ENCODE measurements around the gene DNPH1. TPM values are rescaled to one million over a fixed set of nuclear protein-coding genes. Genes with fewer than 3 reads are reported as not detected.
A peak's percentile ranks its signal among the peaks of the same experiment; 100 is the strongest.

DNPH1 gene
- total and polyA plus RNA-seq, 9 of the 15 experiments (the other 6 are each of a cell fraction or from before 2014, with no cell fraction given) = 7.3 to 300 (median 68.7) TPM

- TF ChIP-seq REST (IDR thresholded peaks at IDR 0.05; ENCODE audit: borderline replicate concordance) = peak; percentile 91
- TF ChIP-seq REST (CRISPR knock-in tag; IDR thresholded peaks at IDR 0.05; ENCODE audit: low read depth) = peak; percentile 40; the same call in 1 of the 2 replicates
- peak; percentile 86; the same call in 1 of the 2 replicates for TF ChIP-seq IRF2 (CRISPR knock-in tag; IDR thresholded peaks at IDR 0.05)
- TF ChIP-seq KAT7 (CRISPR knock-in tag; IDR thresholded peaks at IDR 0.05; ENCODE audit: borderline replicate concordance) = peak; percentile 98
- peak; percentile 99 for TF ChIP-seq U2AF1 (optimal IDR thresholded peaks at IDR 0.05; ENCODE audit: low read depth, low read length)
- TF ChIP-seq POLR2H (tag; IDR thresholded peaks at IDR 0.05; ENCODE audit: low read depth) = 0 out of 2 replicates have a peak, but pooled peaks have one; percentile 8
- TF ChIP-seq PML (IDR thresholded peaks at IDR 0.05; ENCODE audit: low read length) = peak; percentile 32; the same call in 1 of the 2 replicates
- TF ChIP-seq MNT (conservative IDR thresholded peaks at IDR 0.05) = peak in 1 of 2 experiments; percentile 88; a peak in 3 of 4 replicates
- peak; percentile 94 for TF ChIP-seq ZNF263 (CRISPR knock-in tag; IDR thresholded peaks at IDR 0.05; ENCODE audit: borderline replicate concordance)
- 0 out of 2 replicates have a peak, but pooled peaks have one; percentile 22 for TF ChIP-seq SREBF1 (IDR thresholded peaks at IDR 0.05; ENCODE audit: borderline replicate concordance, low read depth, low read length)
- peak; percentile 61 for TF ChIP-seq CBFA2T2 (conservative IDR thresholded peaks at IDR 0.05)
- peak; percentile 87; the same call in 1 of the 2 replicates for TF ChIP-seq ZC3H4 (CRISPR knock-in tag; IDR thresholded peaks at IDR 0.05; ENCODE audit: borderline replicate concordance)
- TF ChIP-seq PHF8 (IDR thresholded peaks at IDR 0.05; ENCODE audit: borderline replicate concordance, low read length) = peak; percentile 95
- TF ChIP-seq RUNX1 (IDR thresholded peaks at IDR 0.05; ENCODE audit: low read depth) = 0 out of 2 replicates have a peak, but pooled peaks have one; percentile 34
- TF ChIP-seq MCM3 (IDR thresholded peaks at IDR 0.05) = no peak
- TF ChIP-seq SMARCE1 (IDR thresholded peaks at IDR 0.05) = no peak
- peak; percentile 69 for TF ChIP-seq E2F3 (CRISPR knock-in tag; IDR thresholded peaks at IDR 0.05)
- TF ChIP-seq MAFG (tag; conservative IDR thresholded peaks at IDR 0.05) = peak; percentile 80; the same call in 1 of the 2 replicates
- TF ChIP-seq HMGN3 (IDR thresholded peaks at IDR 0.05; ENCODE audit: borderline replicate concordance, extremely low read depth, insufficient read length, low read depth, low read length) = peak; percentile 63
Observed at GRCh38 chr6:43228951-43229802, at the start of gene DNPH1 (continued).
